Adrenal gland (tissue), 5 donors: Measurements from ENCODE around the gene TMOD1.

Experiments used
- CTCF ChIP-seq, 6 experiments: fragments of 450-650 bp in 4 of 6; fragments of 200-600 bp in 2 of 6; sonication (generic) in 1 of 6; IDR thresholded peaks; 1 replicate in 5 of 6; 2 replicates in 1 of 6; pipeline versions ENCODE4 v1.5.1 to v1.8.0; 2016 to 2021; ENCODE audit warnings: antibody characterized with exemption in 6 of 6, mild to moderate bottlenecking in 2 of 6, moderate library complexity in 1 of 6
- POLR2A ChIP-seq, 2 donors: fragments of 450-650 bp; IDR thresholded peaks; one replicate each; pipeline ENCODE4 v1.6.1; 2017; ENCODE audit warnings: antibody characterized with exemption in 2 of 2, mild to moderate bottlenecking in 2 of 2, moderate library complexity in 1 of 2
- donor health status: DM: no; HTN: no; CAD: no.

- TF ChIP-seq CTCF (IDR thresholded peaks at IDR 0.05), result no peak
- no peak for TF ChIP-seq POLR2A (IDR thresholded peaks at IDR 0.05)
Measured at GRCh38 chr9:97527626-97528528, 26.4 kb downstream of the TMOD1 start.
